Stimulated activated CD8-positive, alpha-beta memory T cell treated with anti-CD3 and anti-CD28 coated beads, Interleukin-7, amount 100 ng/mL, for 4 hours (primary cell): Measurements from ENCODE around the gene MEN1.
A peak's percentile ranks its signal among the peaks of the same experiment; 100 is the strongest.

Source experiments
- DNase-seq, 2 donors: peaks; one replicate each; pipeline ENCODE4 v3.0.0-alpha.2; 2020; ENCODE audit warnings: low read depth in 2 of 2

Gene MEN1

DNA sequence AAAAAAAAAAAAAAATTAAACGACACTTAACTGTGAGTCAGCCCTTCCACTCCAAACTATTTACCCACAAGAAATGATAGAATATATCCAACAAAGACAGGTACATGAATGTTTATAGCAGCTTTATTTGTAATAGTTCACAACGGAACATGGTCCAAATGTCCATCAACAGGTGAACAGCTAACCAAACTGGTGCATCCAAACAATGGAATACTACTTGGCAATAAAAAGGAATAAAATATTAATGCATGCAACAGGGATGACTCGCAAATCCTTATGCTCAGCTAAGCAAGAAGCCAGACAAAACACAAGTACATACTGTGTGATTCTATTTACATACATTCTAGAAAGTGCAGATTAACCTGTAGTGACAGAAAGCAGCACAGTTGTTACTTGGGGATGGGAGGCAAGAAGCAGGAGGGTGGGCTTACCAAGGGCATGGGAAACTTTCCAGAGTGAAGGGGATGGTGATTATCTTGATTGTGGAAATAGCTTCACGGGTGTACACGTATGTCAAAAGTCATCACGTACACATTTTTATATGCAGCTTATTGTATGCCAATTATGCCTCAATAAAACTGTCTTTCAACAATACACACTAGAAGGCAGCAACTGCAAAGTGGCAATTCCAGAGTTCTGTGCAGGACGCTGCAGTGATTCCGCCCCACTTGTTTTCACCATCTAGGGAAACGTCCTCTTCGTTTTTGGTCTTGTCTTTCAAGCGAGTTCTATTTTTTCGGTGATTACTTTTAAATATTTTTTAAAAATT, 25.4 kb downstream of the MEN1 start:
- no peak for DNase-seq

DNA sequence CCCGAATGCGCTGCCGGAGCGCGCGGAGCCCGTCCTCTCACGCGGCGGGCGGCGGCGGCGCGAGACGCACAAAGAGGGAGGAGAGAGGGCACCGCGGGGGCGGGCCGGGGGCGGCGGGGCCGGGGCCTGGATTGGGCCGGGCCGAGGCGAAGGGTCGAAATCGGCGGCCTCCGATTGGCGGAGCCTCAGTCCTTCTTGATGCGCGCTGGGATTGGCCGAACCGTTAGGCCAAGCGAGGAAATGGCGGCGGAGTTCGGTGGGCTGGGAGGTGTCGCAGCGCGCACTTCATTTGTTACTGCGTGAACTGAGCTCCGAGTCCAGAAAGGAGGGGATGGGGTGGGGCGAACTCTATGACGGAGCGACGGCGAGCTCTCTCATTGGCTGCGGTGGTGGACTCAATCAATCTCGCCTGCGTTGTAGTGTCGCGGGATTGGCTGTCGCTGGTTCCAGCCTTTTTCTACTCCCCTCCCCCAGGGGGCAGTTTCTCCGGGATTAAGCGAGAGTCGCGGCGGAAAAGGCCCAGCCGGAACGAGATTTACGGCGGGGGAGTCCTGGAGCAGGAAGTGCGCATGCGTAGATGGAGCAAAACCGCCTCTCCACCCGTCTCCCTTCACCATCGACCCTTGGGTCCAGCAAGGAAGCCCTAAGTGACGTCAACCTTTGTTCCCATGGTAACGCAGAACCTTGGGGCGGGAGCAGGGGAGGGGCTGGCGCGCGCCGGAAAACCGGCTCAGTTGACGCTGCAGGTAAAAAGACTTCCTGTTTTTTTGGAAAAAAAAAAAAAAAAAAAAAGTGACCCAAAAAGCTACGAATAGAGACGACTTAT, 31.7 kb downstream of the MEN1 start, which contains the start of gene SF1:
SF1 (minus strand) TSS at position 70 of the 826 bp plus-strand sequence. CDS start 150 bp downstream, outside the sequence.
- peak; percentile 98 to 99 for DNase-seq

GRCh38 chr11:64778223-64778472, 32.2 kb downstream of the MEN1 start:
- no peak for DNase-seq

DNA sequence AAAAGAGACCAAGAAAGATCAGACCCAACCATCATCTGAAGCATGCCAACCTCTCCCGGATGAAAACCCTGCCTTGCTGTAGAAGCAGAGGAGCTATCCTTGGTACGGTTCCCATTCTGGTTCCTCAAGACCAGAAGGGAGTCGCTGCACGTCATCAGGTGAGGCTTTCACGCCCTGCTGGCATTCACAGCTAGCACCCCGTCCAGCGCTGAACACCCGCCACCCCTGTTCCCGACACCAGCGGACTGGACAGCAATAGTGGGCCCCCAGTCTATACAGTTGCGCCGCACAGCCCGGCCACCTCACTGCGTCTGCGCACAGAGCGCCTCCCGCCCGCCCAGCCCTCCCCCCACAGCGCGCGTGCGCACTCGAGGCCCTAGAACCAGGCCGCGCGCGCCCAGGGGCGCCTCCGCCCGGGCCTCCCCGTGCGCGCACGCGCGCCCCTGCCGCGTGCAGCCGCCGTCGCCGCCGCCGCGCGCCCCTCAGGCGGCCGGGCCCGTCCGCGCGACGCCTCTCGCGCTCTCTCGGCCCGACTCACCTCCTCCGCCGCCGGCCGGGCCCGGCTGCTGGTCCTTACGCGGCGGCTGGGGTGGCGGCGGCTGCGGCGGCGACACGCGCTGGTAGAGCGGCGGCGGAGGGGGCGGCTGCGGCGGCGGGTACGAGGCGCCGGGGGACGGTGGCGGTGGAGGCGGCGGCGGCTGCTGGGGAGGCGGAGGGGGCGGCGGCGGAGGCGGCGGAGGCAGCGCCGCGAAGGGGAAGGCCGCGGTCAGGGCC, 32.7 kb downstream of the MEN1 start:
- peak; percentile 49 to 77 for DNase-seq

DNA sequence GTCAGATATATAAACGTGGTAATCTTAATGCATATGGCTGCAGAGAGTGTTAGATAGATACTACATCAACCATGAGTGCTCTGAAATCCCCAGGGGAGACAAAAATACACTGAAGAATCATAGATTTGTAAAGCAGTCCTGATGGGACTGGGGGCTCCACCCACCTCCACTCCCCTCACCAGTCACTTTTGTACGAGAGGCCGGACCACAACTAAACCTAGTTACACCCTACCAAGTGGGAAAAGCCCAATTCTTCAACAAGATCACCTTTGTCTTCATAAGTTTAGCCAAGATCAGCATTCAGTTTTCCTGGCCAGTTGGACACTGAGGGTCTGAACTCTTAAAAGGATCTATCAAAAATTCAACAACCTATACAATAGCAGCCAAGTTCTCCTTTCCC, 33.5 kb downstream of the MEN1 start:
- DNase-seq, result no peak

- no peak for DNase-seq
Measured at GRCh38 chr11:64776425-64776824, 33.9 kb downstream of the MEN1 start.

GRCh38 chr11:64774144-64774543, 36.2 kb downstream of the MEN1 start:
- DNase-seq, result no peak

- no peak for DNase-seq
Measured at GRCh38 chr11:64772303-64773018, 37.9 kb downstream of the MEN1 start.

GRCh38 chr11:64771861-64772260, 38.5 kb downstream of the MEN1 start:
- DNase-seq, result no peak

DNA sequence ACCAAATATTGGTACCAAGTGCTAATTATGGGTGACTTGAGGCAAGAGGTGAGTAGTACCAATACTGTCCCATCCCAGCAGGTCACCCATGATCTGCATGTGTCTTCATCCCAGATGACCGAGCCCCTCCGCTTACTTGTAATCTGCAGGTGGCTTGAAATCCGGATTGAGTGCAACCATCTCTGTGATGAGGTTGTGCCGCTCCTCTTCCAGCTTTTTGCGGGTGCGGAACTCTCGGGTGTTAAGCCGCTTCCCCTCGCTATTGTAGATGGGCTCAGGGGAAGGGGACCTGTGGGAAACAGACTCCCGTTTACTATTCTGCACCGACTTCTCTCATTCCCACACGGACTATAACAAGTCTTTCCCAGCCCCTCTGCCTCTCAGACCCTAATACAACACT, 40.2 kb downstream of the MEN1 start:
- DNase-seq, result no peak

DNA sequence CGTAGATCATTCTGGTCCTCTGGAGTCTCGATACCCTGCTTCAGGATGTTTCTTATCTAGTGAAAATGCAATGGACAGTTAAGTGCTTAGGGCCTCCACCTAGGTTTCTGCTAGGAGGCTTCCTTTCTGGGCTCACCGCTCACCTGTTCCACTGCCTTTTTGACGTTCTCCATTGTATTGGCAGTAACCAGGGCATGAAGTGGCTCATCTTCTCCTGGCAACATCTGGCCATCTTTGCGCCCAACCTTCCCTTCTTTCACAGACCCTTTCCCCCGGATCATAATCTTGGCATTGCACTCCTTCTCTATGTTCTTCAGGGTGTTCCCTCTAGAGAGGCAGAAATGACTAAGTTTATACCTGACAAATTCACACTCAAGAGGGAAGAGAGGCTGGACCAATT, 41.1 kb downstream of the MEN1 start:
- DNase-seq, result no peak

DNA sequence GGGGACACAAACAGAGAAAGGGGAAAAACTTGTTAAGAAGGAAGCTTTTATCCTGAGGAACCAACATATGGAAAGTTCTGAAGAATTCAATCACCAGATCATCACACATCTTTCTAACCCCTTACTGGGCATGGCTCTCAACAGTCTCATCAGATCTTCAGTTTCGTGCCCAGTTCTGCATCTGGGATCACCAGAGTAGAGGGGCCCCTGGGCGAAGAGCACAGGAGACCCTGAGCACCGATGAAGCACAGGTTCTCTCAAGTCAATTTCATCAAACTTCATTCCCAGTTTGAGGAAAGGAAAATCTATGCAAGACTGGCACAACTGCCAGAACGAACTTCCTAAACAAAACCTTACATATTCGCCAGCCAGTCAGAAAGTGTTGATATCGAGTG, 42.1 kb downstream of the MEN1 start:
- DNase-seq, result no peak

DNA sequence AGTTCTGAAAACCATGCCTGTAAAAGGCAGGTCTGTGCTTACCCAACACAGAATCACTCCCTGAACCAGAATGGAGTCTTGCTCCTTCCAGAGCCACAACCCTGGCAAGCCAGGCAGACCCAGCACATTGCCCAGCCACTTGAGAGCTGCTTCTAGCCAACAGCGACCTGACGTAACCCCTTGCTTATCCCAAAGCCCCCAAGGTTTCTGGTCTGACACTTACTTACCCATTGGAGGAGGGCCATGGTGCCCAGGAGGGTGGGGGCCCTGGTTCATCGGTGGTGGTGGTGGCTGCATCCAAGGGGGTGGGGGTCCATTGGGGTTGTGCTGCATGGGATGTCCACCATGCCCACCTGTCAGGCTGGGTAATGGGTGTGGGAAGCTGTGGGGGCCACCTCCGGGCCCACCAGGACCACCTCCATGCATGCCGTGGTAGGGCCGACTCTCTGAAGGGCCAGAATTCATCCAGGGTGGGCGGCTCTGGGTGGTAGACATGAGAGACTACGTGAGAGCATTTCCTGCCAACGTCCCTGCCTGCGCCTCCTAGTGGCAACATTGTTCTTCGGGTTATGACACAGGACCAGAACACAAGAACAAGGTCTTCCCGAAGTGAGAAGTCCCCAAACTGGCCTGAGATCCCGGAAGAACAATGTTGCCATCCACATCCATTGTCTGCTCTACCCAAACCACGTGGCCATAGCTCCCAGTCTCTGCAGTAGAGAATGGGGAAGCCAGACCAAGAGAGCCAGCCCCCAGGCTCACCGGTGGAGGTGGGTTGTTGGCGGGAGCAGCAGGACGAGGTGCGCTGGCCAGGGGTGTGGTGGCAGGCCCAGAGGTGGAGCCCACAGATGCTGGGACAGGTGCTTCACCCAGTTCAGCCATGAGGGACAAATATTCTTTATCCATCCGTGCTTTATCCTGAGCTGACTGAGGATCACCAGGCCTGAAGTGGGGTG, 42.7 kb downstream of the MEN1 start:
- DNase-seq, result peak; percentile 63 to 64

GRCh38 chr11:64766881-64767280, 43.5 kb downstream of the MEN1 start:
- no peak for DNase-seq

DNA sequence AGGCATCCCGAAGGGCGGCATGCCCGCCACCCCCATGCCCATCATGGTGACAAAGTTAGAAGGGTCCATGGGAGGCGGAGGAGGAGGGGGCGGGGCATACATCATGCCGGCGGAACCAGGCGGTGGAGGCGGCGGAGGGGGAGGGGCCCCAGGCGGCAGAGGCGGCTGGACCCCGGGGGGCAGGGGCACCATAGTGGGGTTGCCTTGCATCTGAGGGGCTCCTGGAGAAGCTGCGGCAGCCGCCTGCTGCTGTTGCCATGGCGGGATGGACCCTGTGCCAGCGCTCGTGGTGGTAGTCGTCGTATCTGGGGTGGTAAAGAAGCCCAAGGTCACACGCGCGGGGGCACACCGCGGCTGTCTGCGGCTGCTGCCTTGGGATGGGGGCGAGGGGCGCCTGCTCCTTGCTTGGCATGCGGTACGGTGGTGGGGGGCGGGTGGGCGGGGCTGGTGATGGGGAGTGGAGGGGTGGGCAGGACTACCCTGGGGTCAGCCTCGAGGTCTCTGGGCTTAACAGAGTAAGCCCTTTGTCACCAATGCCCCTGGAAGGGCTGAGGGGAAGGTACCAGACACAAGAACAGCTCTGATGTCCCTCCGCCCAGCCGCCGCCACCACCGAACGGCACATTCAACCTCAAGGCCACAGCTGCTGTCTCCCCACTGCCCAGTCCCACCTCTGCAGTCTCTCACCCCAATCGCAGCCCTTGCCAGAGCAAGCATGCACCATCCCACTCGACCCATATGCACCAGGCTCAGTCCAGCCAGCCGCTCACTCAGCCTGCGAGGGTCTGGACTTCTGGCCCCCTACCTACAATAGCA, 44.3 kb downstream of the MEN1 start:
- DNase-seq, result no peak

- DNase-seq, result no peak
Measured at GRCh38 chr11:64765291-64765850, 45.0 kb downstream of the MEN1 start.

- DNase-seq, result no peak
Measured at GRCh38 chr11:64764753-64765152, 45.6 kb downstream of the MEN1 start.

DNA sequence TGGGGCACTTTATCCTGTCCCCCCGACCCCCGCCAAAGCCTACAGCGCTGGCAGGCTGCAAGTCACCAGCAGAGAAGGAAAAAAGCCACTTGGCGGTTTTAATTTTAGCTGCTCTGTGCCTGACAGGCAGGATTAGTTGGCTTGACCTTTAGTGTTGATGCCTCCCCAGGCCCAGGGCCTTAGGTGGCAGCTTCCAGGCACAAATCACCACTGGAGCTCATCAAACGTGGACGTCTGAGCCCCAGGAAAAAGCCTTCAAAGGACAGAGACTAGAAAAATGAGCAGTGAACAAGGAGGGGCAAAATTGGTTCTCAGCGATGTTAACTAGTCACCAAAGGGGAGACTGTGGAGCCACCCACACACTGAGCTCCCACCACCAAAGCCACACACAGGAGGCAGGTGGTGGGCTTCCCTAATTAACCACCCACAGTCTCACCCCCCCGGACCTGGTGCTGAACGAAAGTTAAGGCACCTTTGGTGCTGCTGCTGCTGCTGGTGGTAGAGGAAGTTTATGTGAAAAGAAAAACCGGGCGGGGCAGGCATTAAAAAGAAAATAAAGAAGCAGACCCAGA, 46.2 kb downstream of the MEN1 start:
- DNase-seq, result peak; percentile 59 to 67

GRCh38 chr11:64763526-64764039, 46.8 kb downstream of the MEN1 start:
- DNase-seq, result no peak
